OCI-LY3 (cell line): ENCODE measurements around the gene VEZT.

Experiments used
- H2AFZ ChIP-seq: fragments of 200-600, 300-600 bp; shearing (Covaris generic); 2 replicates; pipeline ENCODE4 v1.6.0; 2014; ENCODE audit warnings: antibody characterized with exemption, low read depth, low read length
- H3K27ac ChIP-seq: fragments of 200-600, 300-600 bp; sonication (generic); 2 replicates; pipeline ENCODE4 v1.5.1; 2014; ENCODE audit warnings: mild to moderate bottlenecking, low read length, moderate library complexity, mixed read lengths
- H3K27me3 ChIP-seq: fragments of 200-600, 300-600 bp; sonication (generic); 2 replicates; pipeline ENCODE4 v1.6.1; 2014; ENCODE audit warnings: low read depth, low read length, mixed read lengths
- H3K36me3 ChIP-seq: fragments of 200-600, 300-600 bp; sonication (generic); replicated peaks from 2 replicates; pipeline ENCODE3; 2014; ENCODE audit warnings: low read depth, low read length, mixed read lengths
- H3K4me1 ChIP-seq: fragments of 300-600, 200-600 bp; sonication (generic); 2 replicates; pipeline ENCODE4 v1.6.1; 2014; ENCODE audit warnings: low read length, mixed read lengths
- H3K4me2 ChIP-seq: fragments of 200-600, 300-600 bp; sonication (generic); 2 replicates; pipeline ENCODE4 v1.6.1; 2014; ENCODE audit warnings: low read length, mixed read lengths
- H3K4me3 ChIP-seq: fragments of 300-600, 200-600 bp; sonication (generic); 2 replicates; pipeline ENCODE4 v1.5.1; 2014; ENCODE audit warnings: antibody characterized with exemption, mild to moderate bottlenecking, low read length, moderate library complexity
- H3K79me2 ChIP-seq: fragments of 300-600, 200-600 bp; shearing (Covaris generic); 2 replicates; pipeline ENCODE4 v1.6.1; 2014; ENCODE audit warnings: mild to moderate bottlenecking, low read length, mixed read lengths
- H3K9ac ChIP-seq: fragments of 300-600, 200-600 bp; shearing (Covaris generic); 2 replicates; pipeline ENCODE4 v1.6.0; 2014; ENCODE audit warnings: mild to moderate bottlenecking, low read length, moderate library complexity
- H3K9me3 ChIP-seq: fragments of 200-600, 300-600 bp; shearing (Covaris generic); 2 replicates; pipeline ENCODE4 v1.6.1; 2014; ENCODE audit warnings: low read length, mixed read lengths; ENCODE audit not compliant: insufficient read depth
- H4K20me1 ChIP-seq: fragments of 200-600, 300-600 bp; sonication (generic); 2 replicates; pipeline ENCODE4 v1.6.1; 2016; ENCODE audit warnings: low read length, mixed read lengths; ENCODE audit not compliant: insufficient read depth
- EZH2phosphoT487 ChIP-seq: fragments of 200-600 bp; shearing (Covaris generic); IDR thresholded peaks from 2 replicates; pipeline ENCODE4 v1.6.1; 2018; ENCODE audit warnings: antibody characterized with exemption, mixed run types, low read depth
- TF ChIP-seq, protein P1 (sequence below): fragments of 200-600, 300-600 bp; sonication (generic); IDR thresholded peaks from 2 replicates; pipeline ENCODE4 v1.5.1; 2014; ENCODE audit warnings: antibody characterized with exemption, low read length, low read depth

The VEZT gene

DNA sequence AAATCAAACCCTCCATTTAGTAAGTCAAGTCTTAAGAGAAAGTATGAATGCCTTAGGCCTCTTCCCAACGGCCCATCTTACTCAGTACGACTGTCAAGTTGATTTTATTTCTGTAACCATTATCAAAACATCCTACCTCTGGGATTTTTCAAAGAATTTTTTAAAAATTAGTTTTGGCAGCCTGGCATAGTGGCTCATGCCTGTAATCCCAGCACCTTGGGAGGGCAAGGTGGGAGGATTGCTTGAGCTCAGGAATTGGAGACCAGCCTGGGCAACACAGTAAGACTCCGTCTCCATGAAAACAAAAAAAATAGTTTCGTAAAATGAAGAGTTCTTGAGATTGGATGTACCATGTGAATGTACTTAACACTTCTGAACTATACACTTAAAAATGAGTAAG, 4.5 kb upstream of the VEZT start:
- H3K9me3 ChIP-seq = no peaks in the 10 kb centered on the region
- TF ChIP-seq, protein P1, sequence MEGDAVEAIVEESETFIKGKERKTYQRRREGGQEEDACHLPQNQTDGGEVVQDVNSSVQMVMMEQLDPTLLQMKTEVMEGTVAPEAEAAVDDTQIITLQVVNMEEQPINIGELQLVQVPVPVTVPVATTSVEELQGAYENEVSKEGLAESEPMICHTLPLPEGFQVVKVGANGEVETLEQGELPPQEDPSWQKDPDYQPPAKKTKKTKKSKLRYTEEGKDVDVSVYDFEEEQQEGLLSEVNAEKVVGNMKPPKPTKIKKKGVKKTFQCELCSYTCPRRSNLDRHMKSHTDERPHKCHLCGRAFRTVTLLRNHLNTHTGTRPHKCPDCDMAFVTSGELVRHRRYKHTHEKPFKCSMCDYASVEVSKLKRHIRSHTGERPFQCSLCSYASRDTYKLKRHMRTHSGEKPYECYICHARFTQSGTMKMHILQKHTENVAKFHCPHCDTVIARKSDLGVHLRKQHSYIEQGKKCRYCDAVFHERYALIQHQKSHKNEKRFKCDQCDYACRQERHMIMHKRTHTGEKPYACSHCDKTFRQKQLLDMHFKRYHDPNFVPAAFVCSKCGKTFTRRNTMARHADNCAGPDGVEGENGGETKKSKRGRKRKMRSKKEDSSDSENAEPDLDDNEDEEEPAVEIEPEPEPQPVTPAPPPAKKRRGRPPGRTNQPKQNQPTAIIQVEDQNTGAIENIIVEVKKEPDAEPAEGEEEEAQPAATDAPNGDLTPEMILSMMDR = no peak
- TF ChIP-seq EZH2phosphoT487 = no peak
- no peaks in the 10 kb centered on the region for H3K36me3 ChIP-seq
- no peak overlapping the region for H3K27ac ChIP-seq
- H4K20me1 ChIP-seq = no peaks in the 10 kb centered on the region
- H2AFZ ChIP-seq = no peak overlapping the region
- H3K4me3 ChIP-seq = no peak overlapping the region
- peaks cover 4% of the 10 kb centered on the region for H3K79me2 ChIP-seq
- H3K4me2 ChIP-seq = no peak overlapping the region
- peaks cover 13% of the 10 kb centered on the region for H3K4me1 ChIP-seq
- peaks cover 21% of the 10 kb centered on the region for H3K27me3 ChIP-seq
- H3K9ac ChIP-seq = no peak overlapping the region

DNA sequence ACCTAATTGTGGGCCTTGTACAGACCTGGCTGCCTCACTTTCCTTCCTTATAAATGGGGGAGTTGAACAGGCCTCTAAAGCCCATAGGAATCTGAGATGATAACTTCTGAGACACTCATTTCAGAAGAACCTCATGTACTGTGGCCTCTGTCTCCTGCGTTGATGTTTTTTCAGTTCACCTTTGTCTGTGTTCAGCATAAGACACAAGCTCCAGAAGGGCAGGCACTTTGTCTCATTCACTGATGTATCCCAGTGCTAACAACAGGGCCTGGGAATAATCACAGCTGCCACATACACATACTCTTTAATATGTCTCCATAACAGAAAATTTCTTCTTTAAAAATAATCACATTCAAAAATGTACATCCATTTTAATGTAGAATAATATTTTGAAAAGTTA, 3.7 kb upstream of the VEZT start:
- no peaks in the 10 kb centered on the region for H3K36me3 ChIP-seq
- no peaks in the 10 kb centered on the region for H4K20me1 ChIP-seq
- H3K27me3 ChIP-seq = peaks cover 21% of the 10 kb centered on the region
- peaks cover 13% of the 10 kb centered on the region for H3K4me1 ChIP-seq
- no peak overlapping the region for H3K27ac ChIP-seq
- no peaks in the 10 kb centered on the region for H3K9me3 ChIP-seq
- H3K79me2 ChIP-seq = peaks cover 12% of the 10 kb centered on the region
- H2AFZ ChIP-seq = no peak overlapping the region
- no peak overlapping the region for H3K4me3 ChIP-seq
- no peak overlapping the region for H3K4me2 ChIP-seq
- no peak overlapping the region for H3K9ac ChIP-seq
- TF ChIP-seq, protein P1 = no peak
- no peak for TF ChIP-seq EZH2phosphoT487

DNA sequence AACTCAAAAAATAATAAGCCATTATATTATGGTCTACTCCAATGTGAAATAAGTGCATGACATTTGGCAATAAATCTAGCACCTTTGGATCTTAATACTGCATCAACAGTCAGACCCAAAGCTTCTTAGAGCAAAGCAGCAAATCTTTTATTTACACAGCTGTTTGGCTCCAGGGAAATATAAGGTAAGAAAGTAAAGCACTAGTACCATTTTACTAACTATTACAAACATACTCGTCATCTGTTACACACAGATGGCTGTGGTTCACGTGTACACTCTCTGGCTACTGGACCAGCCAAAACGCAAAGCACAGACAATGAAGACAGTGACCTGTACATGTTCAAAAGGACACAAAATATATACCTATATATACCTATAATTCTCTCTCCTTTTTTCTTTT, 3.1 kb upstream of the VEZT start:
- H2AFZ ChIP-seq = no peak overlapping the region
- no peaks in the 10 kb centered on the region for H4K20me1 ChIP-seq
- H3K9me3 ChIP-seq = no peaks in the 10 kb centered on the region
- peaks cover 19% of the 10 kb centered on the region for H3K27me3 ChIP-seq
- no peak overlapping the region for H3K4me3 ChIP-seq
- peaks cover 17% of the 10 kb centered on the region for H3K79me2 ChIP-seq
- no peak for TF ChIP-seq EZH2phosphoT487
- TF ChIP-seq, protein P1 = no peak
- H3K27ac ChIP-seq = no peak overlapping the region
- peaks cover 18% of the 10 kb centered on the region for H3K4me1 ChIP-seq
- no peak overlapping the region for H3K9ac ChIP-seq
- H3K4me2 ChIP-seq = no peak overlapping the region
- H3K36me3 ChIP-seq = no peaks in the 10 kb centered on the region

DNA sequence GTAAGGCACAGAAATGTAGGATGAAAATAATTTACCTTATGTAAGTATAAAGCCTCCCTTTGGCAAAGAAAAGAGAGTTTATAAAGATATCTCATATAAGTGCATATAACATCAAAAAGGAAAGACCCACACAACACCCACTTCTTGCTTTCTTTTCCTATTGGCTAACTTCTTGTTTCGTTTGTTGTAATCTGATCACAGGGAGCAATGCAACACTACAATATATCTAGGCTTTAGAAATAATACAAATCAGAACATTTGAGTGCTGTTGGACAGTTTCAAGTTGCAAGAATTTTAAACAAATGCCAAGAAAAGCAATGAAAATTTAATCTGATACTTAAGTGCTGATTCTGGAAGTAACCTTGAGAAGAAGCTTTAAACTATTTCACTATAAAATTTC, 1.7 kb upstream of the VEZT start:
- TF ChIP-seq, protein P1 = no peak
- TF ChIP-seq EZH2phosphoT487 = no peak
- Histone ChIP-seq H3K27me3 (peaks cover 4% of the 10 kb centered on the region), H3K4me3 (peak overlapping the region; percentile 95), H3K9ac (no peak overlapping the region), H2AFZ (no peak overlapping the region), H3K36me3 (no peaks in the 10 kb centered on the region), H3K79me2 (peaks cover 32% of the 10 kb centered on the region), H3K27ac (no peak overlapping the region), H3K4me2 (peak overlapping the region; percentile 99), H3K9me3 (no peaks in the 10 kb centered on the region), H3K4me1 (peaks cover 20% of the 10 kb centered on the region), H4K20me1 (no peaks in the 10 kb centered on the region; the same call in 1 of the 2 replicates)
